Testis (tissue), 3 donors: Measurements from ENCODE around the gene SSNA1. TPM values are rescaled to one million over a fixed set of nuclear protein-coding genes. Genes with fewer than 3 reads are reported as not detected.

ENCODE experiments used
- DNase-seq: peaks from one replicate; pipeline ENCODE4 v3.0.0-alpha.2; 2019
- H3K27ac ChIP-seq, 2 donors: fragments of 200-600 bp; sonication (generic); one replicate each; pipeline ENCODE4 v1.5.1; 2019
- H3K27me3 ChIP-seq: fragments of 200-600 bp; sonication (generic); one replicate; pipeline ENCODE4 v1.5.1; 2019
- H3K36me3 ChIP-seq: fragments of 200-600 bp; sonication (generic); one replicate; pipeline ENCODE4 v1.5.1; 2017; ENCODE audit warnings: low read depth; ENCODE audit errors: missing control alignments
- H3K4me1 ChIP-seq: fragments of 200-600 bp; sonication (generic); one replicate; pipeline ENCODE4 v1.5.1; 2019
- H3K4me3 ChIP-seq, 2 donors: fragments of 200-600 bp; sonication (generic); one replicate each; pipeline ENCODE4 v1.5.1; 2017 to 2019
- H3K9me3 ChIP-seq: fragments of 200-600 bp; sonication (generic); one replicate; pipeline ENCODE4 v1.5.1; 2017
- POLR2A ChIP-seq: fragments of 450-650 bp; IDR thresholded peaks from one replicate; pipeline ENCODE4 v1.6.1; 2017; ENCODE audit warnings: antibody characterized with exemption, mild to moderate bottlenecking, moderate library complexity
- WGBS, 2 donors: methylation state at CpG; one replicate each; pipeline ENCODE4 v1.1.5; 2018; 5-methylcytosine and 5-hydroxymethylcytosine counted together
- intact Hi-C: fragments of 100-400 bp; cut with DNase I; formaldehyde crosslinking; loops from one replicate; pipeline ENCODE4 v1.15.1; 2023; ENCODE audit warnings: low total_unique reads
- polyA plus RNA-seq: library from polyadenylated mRNA; stranded (reverse); fragments of 350-450 nt; fragmentation: Illumina TruSeq; extraction: RNeasy Lipid Tissue Mini Kit (QIAGEN cat#74804); gene quantifications from one replicate; pipeline ENCODE4 v1.2.3, GENCODE V29; 2014; ENCODE audit warnings: low read depth, low replicate concordance; ENCODE audit not compliant: insufficient read depth
- total RNA-seq, 2 donors: library from RNA; depleted of rRNA; stranded (reverse); fragments of >200 nt; gene quantifications; one replicate each; pipeline ENCODE4 v1.2.3, GENCODE V29; 2016
- TF ChIP-seq, protein P1 (sequence below), 3 experiments: fragments of 450-650 bp in 2 of 3; fragments of 200-600 bp in 1 of 3; sonication (generic) in 1 of 3; IDR thresholded peaks; one replicate each; pipeline ENCODE4 v1.5.1; 2016 to 2019; ENCODE audit warnings: antibody characterized with exemption in 3 of 3, mild to moderate bottlenecking in 2 of 3, moderate library complexity in 1 of 3

Gene SSNA1
- total and polyA plus RNA-seq, 3 donors from 2014 or later = 134 to 211 (median 137) TPM

DNA sequence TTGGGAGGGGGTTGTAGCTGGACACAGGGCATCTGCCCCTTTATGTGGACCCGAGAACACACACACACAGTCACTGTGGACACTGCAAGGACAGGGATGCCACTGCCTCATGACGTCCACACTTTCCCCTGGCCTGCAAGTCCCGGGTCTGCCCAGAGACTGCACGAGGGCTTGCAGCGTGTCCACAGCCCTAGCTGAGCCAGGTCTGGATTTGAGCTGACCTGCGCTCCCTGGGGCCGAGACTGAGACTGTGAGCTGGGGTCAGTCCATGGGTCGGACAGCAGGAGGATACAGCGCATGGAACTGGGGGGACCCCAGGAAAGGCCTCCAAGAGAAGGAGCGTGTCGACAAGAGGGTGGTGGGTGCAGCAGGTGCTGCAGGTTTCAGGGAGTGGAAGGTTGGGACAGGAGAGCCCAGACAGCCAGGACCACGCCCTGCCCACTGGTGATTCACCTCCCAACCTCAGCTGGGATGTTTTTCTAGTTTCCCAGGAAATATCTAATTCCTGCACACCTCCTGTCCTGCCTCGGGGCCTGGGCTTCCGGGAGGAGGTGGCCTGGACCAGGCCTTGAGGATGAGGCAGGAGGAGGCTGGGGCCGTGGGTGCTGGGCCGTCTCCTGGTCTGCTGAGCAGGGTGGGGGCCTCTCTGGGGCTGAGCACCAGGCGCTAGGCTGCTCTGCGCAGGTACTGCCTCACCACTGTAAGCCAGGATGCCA, 38.0 kb downstream of the SSNA1 start:
- Histone ChIP-seq H3K9me3 (no peaks in the 10 kb centered on the region), H3K36me3 (no peaks in the 10 kb centered on the region), H3K27ac (no peak overlapping the region), H3K4me1 (peaks cover 26% of the 10 kb centered on the region), H3K4me3 (no peak overlapping the region), H3K27me3 (no peaks in the 10 kb centered on the region)
- intact Hi-C loops = loop anchor here (10.0 kb wide), 1 partner anchor 112 kb away; the partner anchor contains the start of gene DPP7
- no peak for TF ChIP-seq POLR2A
- TF ChIP-seq, protein P1, sequence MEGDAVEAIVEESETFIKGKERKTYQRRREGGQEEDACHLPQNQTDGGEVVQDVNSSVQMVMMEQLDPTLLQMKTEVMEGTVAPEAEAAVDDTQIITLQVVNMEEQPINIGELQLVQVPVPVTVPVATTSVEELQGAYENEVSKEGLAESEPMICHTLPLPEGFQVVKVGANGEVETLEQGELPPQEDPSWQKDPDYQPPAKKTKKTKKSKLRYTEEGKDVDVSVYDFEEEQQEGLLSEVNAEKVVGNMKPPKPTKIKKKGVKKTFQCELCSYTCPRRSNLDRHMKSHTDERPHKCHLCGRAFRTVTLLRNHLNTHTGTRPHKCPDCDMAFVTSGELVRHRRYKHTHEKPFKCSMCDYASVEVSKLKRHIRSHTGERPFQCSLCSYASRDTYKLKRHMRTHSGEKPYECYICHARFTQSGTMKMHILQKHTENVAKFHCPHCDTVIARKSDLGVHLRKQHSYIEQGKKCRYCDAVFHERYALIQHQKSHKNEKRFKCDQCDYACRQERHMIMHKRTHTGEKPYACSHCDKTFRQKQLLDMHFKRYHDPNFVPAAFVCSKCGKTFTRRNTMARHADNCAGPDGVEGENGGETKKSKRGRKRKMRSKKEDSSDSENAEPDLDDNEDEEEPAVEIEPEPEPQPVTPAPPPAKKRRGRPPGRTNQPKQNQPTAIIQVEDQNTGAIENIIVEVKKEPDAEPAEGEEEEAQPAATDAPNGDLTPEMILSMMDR (IDR thresholded peaks at IDR 0.05) = no peak
- 73 to 77% methylated on average over 10 to 18 of the region's 18 CpGs for WGBS, 2 donors
- no peak for DNase-seq

GRCh38 chr9:137227054-137227852, 38.8 kb downstream of the SSNA1 start, which contains the start of gene RNF224:
RNF224 (plus strand) TSS chr9:137227502; CDS start chr9:137228336, 834 bp downstream.
- TF ChIP-seq POLR2A = no peak
- TF ChIP-seq, protein P1 (IDR thresholded peaks at IDR 0.05) = peak; percentile 80 to 88 (median 80)
- DNase-seq = peak; percentile 79
- H3K4me3 ChIP-seq = no peak within 1 kb of the TSS
- intact Hi-C loops = loop anchor here (10.0 kb wide), 1 partner anchor 112 kb away; the partner anchor contains the start of gene DPP7
- 34 to 40% methylated on average over 2 to 22 of the region's 25 CpGs for WGBS, 2 donors
- peaks cover 24% of the 10 kb centered on the region for H3K4me1 ChIP-seq
- H3K27me3 ChIP-seq = no peaks in the 10 kb centered on the region
- H3K36me3 ChIP-seq = no peaks in the 10 kb centered on the region
- no peak within 1 kb of the TSS for H3K27ac ChIP-seq
- no peaks in the 10 kb centered on the region for H3K9me3 ChIP-seq

- H3K27ac ChIP-seq = no peak overlapping the region
These were observed 39.5 kb downstream of the SSNA1 start for GRCh38 chr9:137227853-137228505.

GRCh38 chr9:137228506-137228967, 40.1 kb downstream of the SSNA1 start:
- Histone ChIP-seq H3K4me1 (peaks cover 15% of the 10 kb centered on the region), H3K9me3 (no peaks in the 10 kb centered on the region), H3K4me3 (no peak overlapping the region), H3K27ac (no peak overlapping the region), H3K27me3 (no peaks in the 10 kb centered on the region), H3K36me3 (no peaks in the 10 kb centered on the region)
- intact Hi-C loops = loop anchor here (10.0 kb wide), 1 partner anchor 114 kb away; the partner anchor contains the start of gene DPP7
- 53 to 71% methylated on average over 4 to 26 of the region's 29 CpGs for WGBS, 2 donors
- TF ChIP-seq, protein P1 (IDR thresholded peaks at IDR 0.05) = no peak
- TF ChIP-seq POLR2A = no peak
- DNase-seq = no peak

More at GRCh38 chr9:137227853-137228505, 39.5 kb downstream of the SSNA1 start:
- intact Hi-C loops = loop anchor here (10.0 kb wide), 1 partner anchor 113 kb away; the partner anchor contains the start of gene DPP7
- TF ChIP-seq POLR2A = no peak
- TF ChIP-seq, protein P1 (IDR thresholded peaks at IDR 0.05) = no peak
- Histone ChIP-seq H3K4me1 (peaks cover 17% of the 10 kb centered on the region), H3K9me3 (no peaks in the 10 kb centered on the region), H3K4me3 (no peak overlapping the region), H3K27me3 (no peaks in the 10 kb centered on the region), H3K36me3 (no peaks in the 10 kb centered on the region)
- 29 to 35% methylated on average over 8 to 17 of the region's 18 CpGs for WGBS, 2 donors
- DNase-seq = no peak
